Kidney tubule cell (primary cell): ENCODE measurements around the gene LARP7.
"Not testable (repeated sequence)": the region's sequence is repeated elsewhere in the genome, so short reads cannot be mapped to it uniquely, and the experiment has no call there.

ENCODE experiments used
- DNase-seq: peaks from one replicate; pipeline ENCODE4 v3.0.0-alpha.2; 2018; ENCODE audit warnings: low spot score

The LARP7 gene

DNA sequence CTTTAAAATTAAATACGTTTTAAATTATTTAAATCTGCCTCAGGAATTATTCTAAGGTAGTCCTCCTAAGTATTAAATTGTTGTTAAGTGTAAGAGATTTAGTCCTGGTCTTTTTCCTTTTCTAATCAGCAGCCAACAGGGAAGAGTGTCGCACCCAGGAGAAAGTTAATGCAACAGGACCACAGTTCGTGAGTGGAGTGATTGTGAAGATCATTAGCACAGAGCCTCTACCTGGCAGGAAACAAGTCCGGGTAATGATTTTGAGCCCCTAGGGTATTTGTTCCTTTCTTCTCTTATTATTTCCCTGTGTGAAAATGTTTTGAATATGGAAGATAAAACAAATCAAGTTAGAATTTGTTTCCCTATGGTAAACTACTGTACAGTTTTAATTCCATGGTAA lies 13.4 kb downstream of the LARP7 start:
- DNase-seq, result no peak

DNA sequence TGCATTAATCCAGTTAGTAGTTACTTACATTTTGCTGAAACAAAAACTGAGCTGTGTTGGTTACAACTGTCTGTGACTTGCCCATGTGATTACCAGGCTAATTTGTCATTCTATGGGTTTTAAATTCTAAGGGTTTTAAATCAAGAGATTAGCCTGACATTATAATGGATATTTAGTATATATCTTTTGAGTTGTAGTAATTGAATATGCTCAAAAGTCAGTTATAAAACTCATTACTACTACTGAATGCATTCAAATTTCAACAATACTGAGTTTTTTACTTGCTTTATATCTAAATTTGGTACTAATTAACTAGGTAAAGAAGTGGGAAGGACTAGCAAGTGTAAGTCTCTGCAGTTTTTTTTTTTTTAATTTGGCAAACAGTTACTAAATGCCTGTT lies 14.7 kb downstream of the LARP7 start:
- DNase-seq, result no peak

DNA sequence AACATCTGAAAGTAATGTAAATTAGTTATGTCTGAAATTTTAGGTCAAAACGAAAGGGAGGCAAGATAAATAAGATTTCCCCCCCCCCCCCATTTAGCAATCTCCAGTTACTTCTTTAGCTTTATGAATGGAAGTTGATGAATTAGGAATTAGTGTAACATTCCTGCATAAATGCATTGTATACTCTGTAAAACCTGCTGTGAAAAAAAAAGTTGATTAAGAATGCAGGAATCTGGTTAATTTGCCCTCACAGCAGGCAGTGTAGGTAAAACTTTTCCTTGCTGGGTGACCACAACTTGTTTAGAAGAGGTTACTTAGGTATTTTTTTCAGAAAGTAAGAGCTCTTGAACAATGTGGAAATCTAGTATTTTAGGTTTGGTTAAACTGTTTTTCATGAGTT lies 15.3 kb downstream of the LARP7 start:
- DNase-seq, result no peak

DNA sequence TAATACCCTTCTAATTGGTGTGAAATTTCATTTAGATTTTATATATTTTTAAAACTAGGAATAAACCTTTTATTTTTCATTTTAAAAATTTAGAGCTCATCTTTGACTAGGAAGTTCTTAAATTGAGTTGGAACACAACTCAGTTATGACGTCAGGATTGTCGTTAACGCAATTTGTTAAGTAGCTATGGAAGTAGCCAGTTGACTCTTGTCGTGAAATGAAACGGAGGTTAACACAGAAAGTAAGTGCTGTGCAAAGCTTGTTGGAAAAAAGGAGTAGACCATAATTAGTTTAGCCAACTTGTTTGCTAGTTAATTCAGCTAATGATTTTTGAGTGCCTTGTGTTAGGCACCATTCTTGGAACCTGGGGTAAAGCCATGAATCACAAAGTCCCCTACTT lies 18.3 kb downstream of the LARP7 start:
- DNase-seq, result no peak

DNA sequence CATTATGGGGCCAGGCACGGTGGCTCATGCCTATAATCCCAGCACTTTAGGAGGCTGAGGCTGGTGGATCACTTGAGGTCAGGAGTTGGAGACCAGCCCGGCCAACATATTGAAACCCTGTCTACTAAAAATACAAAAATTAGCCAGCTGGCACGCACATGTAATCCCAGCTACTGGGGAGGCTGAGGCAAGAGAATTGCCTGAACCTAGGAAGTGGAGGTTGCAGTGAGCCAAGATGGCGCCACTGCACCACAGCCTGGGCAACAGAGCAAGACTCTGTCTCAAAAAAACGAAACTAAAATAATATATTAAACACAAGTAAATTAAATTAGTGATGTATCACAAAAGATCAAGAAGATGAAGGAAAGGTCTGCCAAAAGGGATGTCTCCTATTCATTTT lies 19.2 kb downstream of the LARP7 start:
- DNase-seq, result not testable (repeated sequence)

DNA sequence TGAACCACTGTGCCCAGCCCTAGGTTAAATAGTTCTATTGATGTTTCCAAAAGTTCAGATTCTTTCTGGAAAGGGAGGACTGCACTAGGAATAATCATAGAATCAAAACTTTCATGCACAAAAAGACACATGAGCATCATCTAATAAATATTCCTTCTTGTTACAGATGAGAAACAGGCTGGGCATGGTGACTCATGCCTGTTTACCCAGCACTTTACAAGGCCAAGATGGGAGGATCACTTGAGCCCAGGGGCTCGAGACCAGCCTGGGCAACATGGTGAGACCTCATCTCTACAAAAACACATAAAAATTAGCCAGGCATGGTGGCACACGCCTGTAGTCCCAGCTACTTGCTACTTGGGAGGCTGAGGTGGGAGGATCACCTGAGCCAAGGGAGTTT lies 27.7 kb downstream of the LARP7 start:
- DNase-seq, result peak; percentile 20

DNA sequence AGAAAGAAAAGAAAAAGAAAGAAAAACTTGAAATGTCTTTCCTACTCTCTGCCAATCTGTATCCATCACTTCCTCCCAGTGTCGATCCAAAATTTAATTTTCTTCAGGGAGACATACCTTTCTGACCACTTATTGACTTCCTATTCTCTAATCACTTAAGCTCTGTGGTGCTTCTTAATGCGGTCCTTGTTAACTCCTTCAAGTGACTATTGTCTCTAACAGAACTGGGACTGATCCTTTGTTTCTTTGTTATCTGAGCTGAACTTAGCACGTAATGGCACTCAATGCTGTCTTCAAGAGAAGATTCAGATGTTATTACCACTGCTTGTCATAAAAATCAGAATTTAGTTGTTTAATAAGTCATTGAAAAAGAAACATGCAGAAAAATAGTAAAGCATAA lies 31.2 kb downstream of the LARP7 start:
- DNase-seq, result no peak

DNA sequence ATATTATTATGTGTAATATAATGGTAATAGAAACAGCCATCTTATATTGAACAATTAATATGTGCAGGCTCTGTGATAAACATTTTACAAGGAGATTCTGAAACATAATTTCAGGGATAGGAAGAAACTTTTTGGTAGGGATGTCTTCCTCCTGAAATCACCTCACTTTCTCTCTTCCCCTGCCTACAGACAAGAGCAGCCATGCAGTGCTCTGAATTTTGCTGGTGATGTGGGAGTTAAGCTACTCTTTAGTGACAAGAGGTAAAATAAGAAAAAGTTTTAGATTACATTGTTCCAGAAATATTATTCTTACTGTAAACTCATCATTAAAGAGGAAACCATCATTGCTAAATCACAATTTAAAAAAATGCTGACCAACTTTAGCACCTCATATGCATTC lies 36.1 kb downstream of the LARP7 start:
- DNase-seq, result no peak

DNA sequence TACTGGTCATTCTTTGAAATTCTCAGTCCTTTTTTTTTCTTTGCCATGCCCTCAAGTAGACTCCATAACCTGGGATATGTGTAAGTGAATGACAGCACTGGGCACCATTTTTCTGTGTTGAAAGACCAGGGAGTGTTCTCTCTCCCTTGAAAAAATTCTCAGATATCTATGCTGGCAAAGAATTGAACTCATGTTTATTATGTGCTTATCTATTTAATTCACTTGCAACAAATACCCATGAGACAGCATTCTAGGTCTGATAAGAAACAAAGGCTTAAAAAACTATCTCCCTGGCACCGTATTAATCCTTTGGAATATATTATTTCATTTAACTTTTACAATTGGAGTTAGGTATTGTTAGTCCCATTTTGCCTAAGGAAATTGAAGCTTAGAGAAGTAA lies 36.7 kb downstream of the LARP7 start:
- DNase-seq, result no peak

DNA sequence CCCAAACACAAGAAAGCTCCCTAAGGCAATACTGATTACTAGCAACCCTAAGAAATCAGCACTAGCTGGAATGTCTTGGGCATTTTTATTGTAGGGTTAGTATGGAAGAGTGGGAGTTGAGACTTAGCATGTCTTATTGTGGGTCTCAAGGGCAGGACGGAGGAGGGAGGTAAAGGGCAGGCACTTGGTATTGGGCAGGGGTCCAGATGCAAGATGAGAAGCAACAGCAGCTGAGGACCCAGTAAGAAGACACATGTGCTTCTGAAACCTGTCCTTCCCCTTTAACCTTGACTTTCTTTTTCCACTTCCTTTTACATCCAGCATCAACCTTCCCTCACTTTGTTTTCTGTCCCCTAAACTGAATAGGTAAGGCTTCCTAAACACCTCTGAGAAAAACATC lies 37.4 kb downstream of the LARP7 start:
- DNase-seq, result no peak

DNA sequence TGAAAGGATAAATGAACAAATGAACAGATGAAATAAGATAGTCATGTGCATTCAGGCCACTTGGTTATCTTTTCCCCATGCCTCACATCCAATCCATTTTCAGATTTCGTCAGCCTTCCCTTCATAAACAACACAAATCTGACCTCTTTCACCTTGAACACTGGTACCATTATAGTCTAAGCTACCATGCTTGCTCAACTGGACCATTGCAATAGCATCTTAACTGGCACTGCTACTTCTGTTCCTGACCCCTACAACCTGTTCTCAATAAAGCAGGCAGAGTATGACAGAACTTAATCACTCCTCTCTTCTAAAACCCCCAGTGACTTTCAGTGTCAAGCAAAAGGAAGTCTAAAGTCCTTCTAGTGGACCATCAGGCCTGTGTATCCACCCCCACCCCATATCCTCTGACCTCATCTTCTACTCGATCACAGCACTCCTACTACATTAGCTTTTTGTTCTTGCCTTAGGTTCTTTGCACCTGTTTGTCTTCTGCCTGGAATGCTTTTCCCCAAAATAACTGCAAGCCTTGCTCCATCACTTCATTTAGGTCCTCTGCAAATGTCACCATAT lies 40.7 kb downstream of the LARP7 start:
- no peak for DNase-seq

DNA sequence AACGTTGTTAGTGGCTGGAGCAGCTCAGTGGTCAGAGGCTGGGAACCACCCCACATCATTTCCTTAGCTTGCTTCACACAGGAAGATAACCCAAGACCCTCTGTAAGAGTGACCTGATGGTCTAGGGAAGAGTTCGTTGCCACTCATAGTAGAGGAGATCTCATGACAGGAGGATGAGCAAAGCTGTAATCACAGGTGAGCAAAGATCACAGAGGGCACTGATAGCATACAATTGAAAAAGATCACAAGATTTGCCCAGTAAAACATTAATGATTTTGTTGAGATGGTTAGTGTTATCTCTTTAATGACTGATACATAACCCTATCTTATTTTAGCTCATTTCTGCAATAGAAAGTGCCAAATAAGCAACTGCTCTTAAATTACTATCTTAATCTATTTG lies 44.1 kb downstream of the LARP7 start:
- no peak for DNase-seq

DNA sequence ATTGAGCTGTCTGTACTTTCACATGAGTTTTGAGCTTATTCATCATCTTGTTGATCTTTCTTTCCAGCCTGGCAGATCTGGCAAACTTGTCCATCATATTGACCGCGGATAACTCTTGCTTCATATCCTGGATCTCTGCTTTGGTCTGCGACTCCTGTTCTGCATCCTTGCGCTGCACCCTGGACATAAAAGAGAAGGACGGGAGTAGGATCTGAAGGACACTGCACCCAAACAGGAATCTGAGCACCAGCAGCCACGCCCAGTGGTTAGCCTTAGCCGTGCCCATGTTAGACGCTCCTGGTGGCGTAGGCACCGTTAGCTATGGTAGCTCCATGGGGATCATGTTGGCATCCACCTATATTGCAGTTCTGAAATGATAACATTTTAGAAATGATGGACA lies 56.6 kb downstream of the LARP7 start:
- DNase-seq, result no peak

DNA sequence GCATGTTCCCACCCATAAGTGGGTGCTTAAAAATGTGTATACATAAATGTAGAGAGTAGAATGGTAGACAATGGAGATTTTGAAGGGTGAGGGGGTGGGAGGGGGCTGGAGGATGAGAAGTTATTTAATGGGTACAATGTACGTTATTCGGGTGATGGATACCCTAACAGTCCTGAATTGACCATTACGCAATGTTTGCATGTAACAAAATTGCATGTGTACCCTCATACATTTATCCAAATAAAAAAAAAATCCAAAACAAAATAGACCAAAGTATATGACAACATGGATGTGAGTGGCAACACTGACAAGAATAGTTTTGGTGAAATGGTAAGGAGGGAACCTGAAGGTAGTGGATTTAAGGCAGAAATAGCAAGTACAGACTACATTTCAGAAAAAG lies 63.7 kb downstream of the LARP7 start:
- no peak for DNase-seq

DNA sequence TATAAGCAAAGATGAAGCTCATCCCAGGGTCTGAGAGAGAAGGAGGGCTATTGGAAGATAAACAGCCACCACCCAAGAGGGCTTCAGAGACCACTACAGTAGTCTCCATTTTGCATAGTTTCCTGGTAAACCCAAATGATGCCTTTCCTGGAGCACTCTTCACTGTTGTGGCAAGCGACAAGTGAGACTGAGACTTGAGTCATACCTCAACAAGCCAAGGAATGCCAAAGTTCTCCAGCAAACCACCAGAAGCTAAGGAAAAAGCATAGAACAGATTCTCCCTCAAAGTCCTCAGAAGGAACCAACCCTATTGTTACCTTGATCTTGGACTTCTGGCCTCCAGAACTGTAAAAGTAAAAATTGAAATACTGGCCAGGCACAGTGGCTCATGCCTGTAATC lies 65.9 kb downstream of the LARP7 start:
- DNase-seq, result peak; percentile 51

DNA sequence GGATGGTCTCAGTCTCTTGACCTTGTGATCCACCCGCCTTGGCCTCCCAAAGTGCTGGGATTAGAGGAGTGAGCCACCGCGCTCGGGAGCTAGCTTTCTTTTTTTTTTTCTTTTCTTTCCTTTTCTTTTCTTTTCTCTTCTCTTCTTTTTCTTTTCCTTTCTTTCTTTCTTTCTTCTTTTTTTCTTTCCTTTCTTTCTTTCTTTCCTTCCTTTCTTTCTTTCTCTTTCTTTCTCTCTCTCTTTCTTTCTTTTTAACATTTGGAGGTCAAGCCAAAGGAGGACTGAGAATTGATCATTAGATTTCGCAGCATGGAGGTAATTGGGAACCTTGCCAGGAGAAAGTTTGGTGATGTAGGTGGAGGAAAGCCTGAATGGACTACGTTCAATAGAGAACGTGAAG lies 67.4 kb downstream of the LARP7 start:
- DNase-seq, result no peak

DNA sequence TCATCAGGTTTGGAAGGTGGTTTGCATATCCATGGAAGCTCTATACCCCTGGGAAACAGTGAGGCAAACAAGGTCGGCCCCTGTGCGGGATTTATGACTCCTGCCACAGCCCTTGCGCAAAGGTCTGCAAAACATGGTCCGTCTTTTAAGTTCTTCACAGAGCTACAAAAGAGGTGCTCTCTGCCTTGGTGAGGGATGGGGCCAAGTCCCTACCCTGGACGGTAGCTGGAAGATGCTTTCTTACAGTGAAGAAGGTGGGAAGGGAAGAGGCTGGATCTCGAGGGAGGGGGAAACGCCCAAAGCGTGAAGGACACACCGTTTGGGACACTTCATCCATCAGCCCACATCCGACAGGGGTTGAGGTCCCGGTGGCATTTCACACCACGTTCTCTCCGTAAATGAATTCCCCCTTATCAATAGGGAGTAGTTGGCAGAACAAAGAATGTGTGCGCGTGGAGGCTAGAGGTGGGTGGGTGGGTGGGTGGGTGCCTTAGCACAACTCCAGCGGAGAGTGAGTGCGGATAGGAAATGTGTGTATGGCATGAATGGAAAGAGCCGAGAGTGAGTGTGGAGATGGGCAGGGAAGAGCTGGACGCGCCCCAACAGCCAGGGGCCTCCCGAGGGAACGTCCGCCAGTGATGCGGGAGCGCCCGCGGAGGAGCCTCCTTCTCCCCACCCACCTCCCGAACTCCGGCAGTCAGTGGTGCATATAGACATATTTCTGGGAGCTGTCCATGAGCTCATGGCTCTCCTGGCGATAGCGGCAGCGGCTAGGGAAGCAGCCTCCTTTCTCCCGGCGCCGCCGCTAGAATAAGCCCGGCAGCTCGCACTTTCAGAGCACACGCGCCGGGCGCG lies 68.3 kb downstream of the LARP7 start:
- peak; percentile 59 for DNase-seq

DNA sequence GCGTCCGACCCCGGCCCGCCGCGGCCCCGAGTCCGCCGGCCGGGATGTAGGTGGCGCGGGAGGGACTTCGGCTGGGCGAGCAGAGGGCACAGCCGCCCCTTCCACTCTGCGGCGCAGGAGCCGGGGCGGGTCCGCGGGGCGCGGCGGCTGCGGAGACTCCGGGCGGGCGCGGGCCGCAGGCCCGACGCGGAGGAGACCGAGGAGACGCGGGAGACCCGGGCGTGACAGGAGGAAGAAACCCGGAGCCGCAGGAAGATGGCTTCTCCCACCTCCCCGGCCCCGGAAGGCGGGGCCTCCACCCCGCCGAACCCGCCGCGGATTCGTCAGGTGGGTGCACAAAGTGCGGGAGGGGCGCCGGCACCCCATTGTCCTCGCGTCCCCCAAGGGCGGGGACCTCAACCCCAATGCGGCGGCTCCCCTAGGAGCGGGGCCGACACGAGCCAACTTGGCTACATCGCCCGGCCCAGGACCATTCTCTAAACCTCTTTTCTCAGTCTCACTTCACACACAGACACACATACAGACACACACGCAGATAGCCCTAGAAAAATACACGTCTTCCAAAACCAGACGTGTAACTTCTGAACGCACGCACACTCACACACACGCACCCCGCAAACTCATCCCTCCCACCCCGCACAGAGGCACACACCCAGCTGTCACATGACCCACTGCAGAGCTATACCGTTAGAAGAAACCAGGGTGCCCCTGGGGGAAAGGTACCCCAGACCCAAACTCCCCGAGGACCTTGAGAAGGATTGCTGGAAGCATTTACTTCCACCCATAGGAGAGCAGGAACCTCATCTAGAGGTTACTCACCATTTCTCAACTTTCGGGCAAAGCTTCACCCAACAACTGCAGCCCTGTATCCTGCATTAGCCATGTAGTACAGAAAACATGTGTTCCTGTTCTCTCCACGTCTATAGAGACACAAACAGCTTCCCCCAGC lies 69.2 kb downstream of the LARP7 start:
- not testable (repeated sequence) for DNase-seq

DNA sequence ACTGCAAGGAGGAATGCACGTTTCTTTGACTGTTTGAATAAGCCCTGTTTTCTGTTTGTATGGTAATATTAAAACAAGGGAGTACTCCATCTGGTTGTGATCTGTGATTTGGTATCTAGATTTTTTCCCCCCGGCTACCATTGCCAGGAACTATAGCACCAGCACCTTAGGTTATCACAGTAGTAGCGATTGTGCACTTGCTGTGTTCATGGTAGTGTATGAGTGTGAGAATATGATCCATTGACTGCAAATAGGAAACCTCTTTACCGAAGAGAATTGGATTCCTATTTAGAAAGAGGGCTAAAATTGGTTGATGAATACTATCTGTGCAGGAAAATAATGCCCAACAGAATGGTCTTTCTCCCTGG lies 69.9 kb downstream of the LARP7 start:
- DNase-seq, result no peak
